HepG2 (cell line): Measurements from ENCODE around the gene SIRPB2. TPM values are rescaled to one million over a fixed set of nuclear protein-coding genes. Genes with fewer than 3 reads are reported as not detected.
A peak's percentile ranks its signal among the peaks of the same experiment; 100 is the strongest.

Experiments used
- AKAP8 ChIP-seq: sonication (generic); formaldehyde crosslinking; IDR thresholded peaks from 2 replicates; pipeline ENCODE4 v1.5.1; 2020; ENCODE audit warnings: mild to moderate bottlenecking, missing genetic modification reagents
- BATF2 ChIP-seq: sonication (generic); formaldehyde crosslinking; IDR thresholded peaks from 2 replicates; pipeline ENCODE4 v1.8.0; 2022; ENCODE audit warnings: mild to moderate bottlenecking, missing genetic modification reagents, moderate library complexity
- BRF2 ChIP-seq: sonication (generic); formaldehyde crosslinking; IDR thresholded peaks from 2 replicates; pipeline ENCODE4 v1.8.1; 2022; ENCODE audit warnings: mild to moderate bottlenecking, missing genetic modification reagents
- HES4 ChIP-seq: sonication (generic); formaldehyde crosslinking; IDR thresholded peaks from 2 replicates; pipeline ENCODE4 v1.9.0; 2021; ENCODE audit warnings: mild to moderate bottlenecking, missing genetic modification reagents, borderline replicate concordance
- MLLT10 ChIP-seq: sonication (generic); formaldehyde crosslinking; IDR thresholded peaks from 2 replicates; pipeline ENCODE4 v1.4.0; 2020; ENCODE audit warnings: missing genetic modification reagents
- MLXIP ChIP-seq: sonication (generic); formaldehyde crosslinking; IDR thresholded peaks from 2 replicates; pipeline ENCODE4 v1.9.0; 2021; ENCODE audit warnings: missing genetic modification reagents, borderline replicate concordance
- MYC ChIP-seq: sonication (generic); formaldehyde crosslinking; IDR thresholded peaks from 2 replicates; pipeline ENCODE4 v1.9.0; 2021; ENCODE audit warnings: missing genetic modification reagents, borderline replicate concordance
- NCOA5 ChIP-seq: sonication (generic); formaldehyde crosslinking; IDR thresholded peaks from 2 replicates; pipeline ENCODE4 v1.4.0; 2020; ENCODE audit warnings: missing genetic modification reagents
- NRL ChIP-seq: sonication (generic); formaldehyde crosslinking; IDR thresholded peaks from 2 replicates; pipeline ENCODE4 v1.5.0; 2020; ENCODE audit warnings: missing genetic modification reagents, mild to moderate bottlenecking, moderate library complexity, borderline replicate concordance
- PBX2 ChIP-seq: IDR thresholded peaks from 2 replicates; pipeline ENCODE4 v1.6.1; 2016; ENCODE audit warnings: control low read depth
- REL ChIP-seq: sonication (generic); formaldehyde crosslinking; conservative IDR thresholded peaks from 2 replicates; pipeline ENCODE4 v1.8.0; 2022; ENCODE audit warnings: mild to moderate bottlenecking, missing genetic modification reagents, moderate library complexity
- RFXAP ChIP-seq: sonication (generic); formaldehyde crosslinking; IDR thresholded peaks from 2 replicates; pipeline ENCODE4 v1.4.0; 2020; ENCODE audit warnings: missing genetic modification reagents, borderline replicate concordance
- SIN3B ChIP-seq: fragments of 150-350 bp; IDR thresholded peaks from 2 replicates; pipeline ENCODE4 v1.6.1; 2014; ENCODE audit warnings: low read length
- SRY ChIP-seq: sonication (generic); formaldehyde crosslinking; IDR thresholded peaks from 2 replicates; pipeline ENCODE4 v1.8.0; 2022; ENCODE audit warnings: mild to moderate bottlenecking, missing genetic modification reagents
- THRA ChIP-seq: sonication (generic); formaldehyde crosslinking; IDR thresholded peaks from 2 replicates; pipeline ENCODE4 v1.4.0; 2020; ENCODE audit warnings: missing genetic modification reagents, borderline replicate concordance
- ZBTB37 ChIP-seq: sonication (generic); formaldehyde crosslinking; IDR thresholded peaks from 2 replicates; pipeline ENCODE4 v1.4.0; 2020; ENCODE audit warnings: mild to moderate bottlenecking, missing genetic modification reagents
- ZFP37 ChIP-seq: sonication (generic); formaldehyde crosslinking; IDR thresholded peaks from 2 replicates; pipeline ENCODE4 v1.4.0; 2020; ENCODE audit warnings: missing genetic modification reagents, borderline replicate concordance
- ZNF234 ChIP-seq: sonication (generic); formaldehyde crosslinking; conservative IDR thresholded peaks from 2 replicates; pipeline ENCODE4 v1.5.1; 2020; ENCODE audit warnings: mild to moderate bottlenecking, missing genetic modification reagents
- ZNF598 ChIP-seq: sonication (generic); formaldehyde crosslinking; IDR thresholded peaks from 2 replicates; pipeline ENCODE4 v1.5.1; 2020; ENCODE audit warnings: mild to moderate bottlenecking, missing genetic modification reagents, borderline replicate concordance
- polyA plus RNA-seq, 8 experiments: library from polyadenylated mRNA; depleted of rRNA in 3 of 8; stranded (reverse) in 7 of 8; unstranded in 1 of 8; fragments of >200 nt; fragmentation: Illumina TruSeq in 4 of 8; extraction: Trizol in 4 of 8; gene quantifications; 2 replicates each; pipeline versions ENCODE4 v1.2.1 to v1.2.3, GENCODE V29; 2011 to 2016; ENCODE audit warnings: low read depth in 4 of 8, missing spikeins in 1 of 8, mixed read lengths in 1 of 8; ENCODE audit not compliant: insufficient read depth in 1 of 8
- total RNA-seq, 5 experiments: library from RNA; depleted of rRNA; stranded (reverse); fragments of >200 nt; fragmentation: Illumina TruSeq; extraction: Trizol; gene quantifications; 2 replicates each; pipeline ENCODE4 v1.2.3, GENCODE V29; 2016; ENCODE audit warnings: low read depth in 1 of 5

SIRPB2 gene
- total and polyA plus RNA-seq, 2 of the 13 experiments (the other 11 are each of a cell fraction or from before 2014, with no cell fraction given), result not detected

- TF ChIP-seq THRA (CRISPR knock-in tag), result peak; percentile 90
- TF ChIP-seq BRF2 (CRISPR knock-in tag), result peak; percentile 98
- peak; percentile 94 for TF ChIP-seq MYC
- no peak for TF ChIP-seq MLLT10 (CRISPR knock-in tag)
- TF ChIP-seq PBX2 (CRISPR knock-in tag), result no peak
- peak; percentile 93 for TF ChIP-seq REL (CRISPR knock-in tag)
- TF ChIP-seq RFXAP (CRISPR knock-in tag), result peak; percentile 98
- TF ChIP-seq HES4 (CRISPR knock-in tag), result peak; percentile 98
- TF ChIP-seq ZNF234 (CRISPR knock-in tag), result peak; percentile 82
- TF ChIP-seq NRL (CRISPR knock-in tag), result peak; percentile 89
- TF ChIP-seq ZFP37 (CRISPR knock-in tag), result no peak
- TF ChIP-seq ZNF598 (CRISPR knock-in tag), result peak; percentile 99
- peak; percentile 76; the same call in 1 of the 2 replicates for TF ChIP-seq NCOA5
- TF ChIP-seq BATF2 (CRISPR knock-in tag), result peak; percentile 94; the same call in 1 of the 2 replicates
- peak; percentile 37; the same call in 1 of the 2 replicates for TF ChIP-seq MLXIP (CRISPR knock-in tag)
- peak; percentile 97 for TF ChIP-seq SIN3B
- peak; percentile 99 for TF ChIP-seq SRY
- TF ChIP-seq AKAP8 (CRISPR knock-in tag), result peak; percentile 97
- no peak for TF ChIP-seq ZBTB37 (CRISPR knock-in tag)
These were observed 24.8 kb downstream of the SIRPB2 start, which contains the start of gene NSFL1C (continued) for GRCh38 chr20:1466211-1467081.
